HepG2 (cell line): ENCODE measurements around the gene CAPN14. TPM values are rescaled to one million over a fixed set of nuclear protein-coding genes. Genes with fewer than 3 reads are reported as not detected.

ENCODE experiments used
- ATAC-seq: fragments of 200-7000 bp; cut with Tn5 transposase; 3 replicates; pipeline ENCODE4 v1.9.1; 2020; ENCODE audit warnings: mild to moderate bottlenecking, moderate library complexity
- BruUV-seq: library from RNA; stranded (reverse); fragments of 400-500 nt; replicated peaks from 2 replicates; lab custom pipeline; 2021; lab: Mats Ljungman, UMichigan
- CTCF ChIA-PET: fragments of 300-600 bp; formaldehyde crosslinking; extraction: SDS; loops from one replicate; lab custom pipeline; 2021; ENCODE audit warnings: low total read pairs, inconsistent platforms, low intra/inter-chr PET ratio; lab: Yijun Ruan, JAX
- POLR2A ChIA-PET: fragments of 350-600 bp; sonication (Branson Sonifier 250); formaldehyde crosslinking; loops from one replicate; lab custom pipeline; 2020; ENCODE audit warnings: antibody characterized with exemption, inconsistent platforms; lab: Yijun Ruan, JAX
- DNase-seq: peaks from one replicate; pipeline ENCODE4 v3.0.0-alpha.2; 2015; ENCODE audit warnings: low spot score
- FAIRE-seq: peaks from 3 replicates; lab custom pipeline; 2011; peaks lifted over from hg19 to GRCh38; lab: Jason Lieb, UNC
- H2AFZ ChIP-seq: one replicate; pipeline ENCODE4 v1.6.1; 2011; ENCODE audit warnings: low read length, inconsistent platforms
- H3K27ac ChIP-seq: fragments of 300-600 bp; 3 replicates; pipeline ENCODE4 v1.8.0; 2011; ENCODE audit warnings: mixed run types, mild to moderate bottlenecking, mixed read lengths, low read length, inconsistent platforms; ENCODE audit not compliant: insufficient read depth; ENCODE audit errors: extremely low read length
- H3K27me3 ChIP-seq, 2 experiments: fragments of 200-600 bp in 1 of 2; 2 replicates in 1 of 2; 3 replicates in 1 of 2; pipeline versions ENCODE4 v1.6.0 to v1.8.0; 2011; ENCODE audit warnings: low read length in 2 of 2, mild to moderate bottlenecking in 2 of 2, moderate library complexity in 2 of 2, inconsistent platforms in 1 of 2; ENCODE audit not compliant: insufficient read depth in 2 of 2, control insufficient read depth in 1 of 2
- H3K36me3 ChIP-seq, 2 experiments: fragments of 200-600 bp in 1 of 2; replicated peaks in 1 of 2; 2 replicates in 1 of 2; 3 replicates in 1 of 2; pipeline versions ENCODE4 v1.5.1 to v1.8.0; 2011; ENCODE audit warnings: low read length in 2 of 2, inconsistent platforms in 1 of 2; ENCODE audit not compliant: insufficient read depth in 2 of 2, control insufficient read depth in 1 of 2
- H3K4me1 ChIP-seq: 2 replicates; pipeline ENCODE4 v1.5.1; 2012; ENCODE audit warnings: low read length, inconsistent platforms; ENCODE audit not compliant: insufficient read depth
- H3K4me2 ChIP-seq: 2 replicates; pipeline ENCODE4 v1.6.0; 2011; ENCODE audit warnings: low read depth, low read length, inconsistent platforms
- H3K4me3 ChIP-seq, 3 experiments: fragments of 200-600 bp in 1 of 3; sonication (generic), shearing (Covaris generic) in 1 of 3; replicated peaks in 1 of 3; 2 replicates each; pipeline ENCODE4 v1.5.1; 2011 to 2016; ENCODE audit warnings: low read length in 3 of 3, inconsistent platforms in 2 of 3, low read depth in 2 of 3, mild to moderate bottlenecking in 2 of 3, control low read depth in 1 of 3, mixed read lengths in 1 of 3; ENCODE audit not compliant: insufficient read depth in 1 of 3
- H3K79me2 ChIP-seq: one replicate; pipeline ENCODE4 v1.6.1; 2011; ENCODE audit warnings: low read length, inconsistent platforms; ENCODE audit not compliant: insufficient read depth
- H3K9ac ChIP-seq: 2 replicates; pipeline ENCODE4 v1.6.0; 2011; ENCODE audit warnings: mild to moderate bottlenecking, low read depth, low read length, inconsistent platforms; ENCODE audit not compliant: insufficient read depth
- H3K9me3 ChIP-seq: 2 replicates; pipeline ENCODE4 v1.5.1; 2012; ENCODE audit warnings: mild to moderate bottlenecking, low read length
- H4K20me1 ChIP-seq: 2 replicates; pipeline ENCODE4 v1.6.0; 2011; ENCODE audit warnings: inconsistent platforms, mild to moderate bottlenecking, low read length, moderate library complexity; ENCODE audit not compliant: insufficient read depth
- ARHGAP35 ChIP-seq: sonication (generic); formaldehyde crosslinking; IDR thresholded peaks from 2 replicates; pipeline ENCODE4 v1.9.0; 2022; ENCODE audit warnings: mild to moderate bottlenecking, inconsistent platforms, moderate library complexity, missing genetic modification reagents, borderline replicate concordance
- CBX1 ChIP-seq: IDR thresholded peaks from one replicate; pipeline ENCODE4 v1.6.1; 2016; ENCODE audit warnings: antibody characterized with exemption, low read depth
- CSRNP2 ChIP-seq: sonication (generic); formaldehyde crosslinking; conservative IDR thresholded peaks from 2 replicates; pipeline ENCODE4 v1.8.0; 2022; ENCODE audit warnings: low read depth, missing genetic modification reagents
- DMAP1 ChIP-seq: IDR thresholded peaks from 2 replicates; pipeline ENCODE4 v1.6.1; 2016
- DMTF1 ChIP-seq: sonication (generic); formaldehyde crosslinking; IDR thresholded peaks from 2 replicates; pipeline ENCODE4 v1.4.0; 2020; ENCODE audit warnings: mild to moderate bottlenecking, missing genetic modification reagents
- GRHL1 ChIP-seq: sonication (generic); formaldehyde crosslinking; conservative IDR thresholded peaks from 2 replicates; pipeline ENCODE4 v1.8.0; 2022; ENCODE audit warnings: missing genetic modification reagents
- HNF4G ChIP-seq, 2 experiments: sonication (generic) in 1 of 2; formaldehyde crosslinking in 1 of 2; IDR thresholded peaks; 2 replicates each; pipeline versions ENCODE4 v1.4.0 to v1.6.1; 2011 to 2020; ENCODE audit warnings: borderline replicate concordance in 2 of 2, low read depth in 2 of 2, mild to moderate bottlenecking in 2 of 2, low read length in 1 of 2, missing genetic modification reagents in 1 of 2, moderate library complexity in 1 of 2
- KMT2B ChIP-seq: IDR thresholded peaks from 2 replicates; pipeline ENCODE4 v1.6.1; 2016; ENCODE audit warnings: missing genetic modification reagents, missing compliant biosample characterization
- MAFK ChIP-seq, 2 experiments: IDR thresholded peaks in 1 of 2; conservative IDR thresholded peaks in 1 of 2; 2 replicates each; pipeline ENCODE4 v1.6.1; 2011; ENCODE audit warnings: improper control_type of control experiment in 2 of 2, low read length in 2 of 2
- POLR2G ChIP-seq: fragments of 200-400 bp; formaldehyde crosslinking; IDR thresholded peaks from 2 replicates; pipeline ENCODE4 v1.6.1; 2018; ENCODE audit warnings: mild to moderate bottlenecking, low read depth, low read length, moderate library complexity
- ZNF12 ChIP-seq: sonication (generic); formaldehyde crosslinking; IDR thresholded peaks from 2 replicates; pipeline ENCODE4 v1.5.0; 2020; ENCODE audit warnings: missing genetic modification reagents
- ZNF543 ChIP-seq: sonication (generic); formaldehyde crosslinking; IDR thresholded peaks from 2 replicates; pipeline ENCODE4 v1.4.0; 2020; ENCODE audit warnings: mild to moderate bottlenecking, missing genetic modification reagents
- ZNF639 ChIP-seq: conservative IDR thresholded peaks from 2 replicates; pipeline ENCODE4 v1.6.1; 2018; ENCODE audit warnings: missing genetic modification reagents
- ZNF709 ChIP-seq: sonication (generic); formaldehyde crosslinking; IDR thresholded peaks from 2 replicates; pipeline ENCODE4 v1.5.0; 2020; ENCODE audit warnings: mild to moderate bottlenecking, missing genetic modification reagents
- ZNF761 ChIP-seq: sonication (generic); formaldehyde crosslinking; conservative IDR thresholded peaks from 2 replicates; pipeline ENCODE4 v1.4.0; 2020; ENCODE audit warnings: mild to moderate bottlenecking, missing genetic modification reagents
- ZNF83 ChIP-seq: sonication (generic); formaldehyde crosslinking; IDR thresholded peaks from 2 replicates; pipeline ENCODE4 v1.4.0; 2020; ENCODE audit warnings: missing genetic modification reagents, mild to moderate bottlenecking, borderline replicate concordance
- WGBS: methylation state at CpG from one replicate; pipeline ENCODE4 v1.1.6; 2017; ENCODE audit warnings: low lambda C conversion rate; 5-methylcytosine and 5-hydroxymethylcytosine counted together
- in situ Hi-C: cut with HindIII; loops from 2 replicates; pipeline ENCODE4 v1.10.0; 2017; ENCODE audit warnings: low pct_unique_long_range_greater_than_20kb; ENCODE audit not compliant: extremely low pct_ligation_motif_present
- intact Hi-C: fragments of 100-400 bp; cut with micrococcal nuclease; formaldehyde crosslinking; loops from one replicate; pipeline ENCODE4 v1.10.0; 2022; ENCODE audit not compliant: unreplicated experiment
- polyA plus RNA-seq, 8 experiments: library from polyadenylated mRNA; depleted of rRNA in 3 of 8; stranded (reverse) in 7 of 8; unstranded in 1 of 8; fragments of >200 nt; fragmentation: Illumina TruSeq in 4 of 8; extraction: Trizol in 4 of 8; gene quantifications; 2 replicates each; pipeline versions ENCODE4 v1.2.1 to v1.2.3, GENCODE V29; 2011 to 2016; ENCODE audit warnings: low read depth in 4 of 8, missing spikeins in 1 of 8, mixed read lengths in 1 of 8; ENCODE audit not compliant: insufficient read depth in 1 of 8
- total RNA-seq, 5 experiments: library from RNA; depleted of rRNA; stranded (reverse); fragments of >200 nt; fragmentation: Illumina TruSeq; extraction: Trizol; gene quantifications; 2 replicates each; pipeline ENCODE4 v1.2.3, GENCODE V29; 2016; ENCODE audit warnings: low read depth in 1 of 5
- TF ChIP-seq, protein P1 (sequence below): IDR thresholded peaks from 2 replicates; pipeline ENCODE4 v1.6.1; 2016; ENCODE audit warnings: mild to moderate bottlenecking

Gene CAPN14
- total and polyA plus RNA-seq, 2 of the 13 experiments (the other 11 are each of a cell fraction or from before 2014, with no cell fraction given) = not detected

GRCh38 chr2:31176742-31177141, 40.6 kb downstream of the CAPN14 start:
- DNase-seq (no peak), ATAC-seq (no peak), FAIRE-seq (no peak)
- no peak overlapping the region for H3K9ac ChIP-seq
- ChIA-PET CTCF (no interaction called here), POLR2A (no interaction called here)
- H3K36me3 ChIP-seq = no peaks in the 10 kb centered on the region
- no peak overlapping the region for H2AFZ ChIP-seq
- TF ChIP-seq ZNF12 (CRISPR knock-in tag) (no peak), ZNF709 (no peak), GRHL1 (no peak), ARHGAP35 (no peak), CSRNP2 (CRISPR knock-in tag) (no peak), DMAP1 (CRISPR knock-in tag) (no peak), ZNF639 (CRISPR knock-in tag) (no peak), CBX1 (no peak), MAFK (conservative IDR thresholded peaks at IDR 0.05 in 1 of 2, IDR thresholded peaks at IDR 0.05 in 1 of 2; ENCODE audit: low read length in 2 of 2) (no peak), KMT2B (CRISPR knock-in tag) (no peak), ZNF83 (CRISPR knock-in tag) (no peak), HNF4G (IDR thresholded peaks at IDR 0.05; ENCODE audit: borderline replicate concordance, low read depth, low read length) (no peak), HNF4G (CRISPR knock-in tag; IDR thresholded peaks at IDR 0.05; ENCODE audit: borderline replicate concordance, low read depth) (no peak), ZNF761 (CRISPR knock-in tag) (no peak), POLR2G (no peak), DMTF1 (no peak), ZNF543 (CRISPR knock-in tag) (no peak)
- TF ChIP-seq, protein P1, sequence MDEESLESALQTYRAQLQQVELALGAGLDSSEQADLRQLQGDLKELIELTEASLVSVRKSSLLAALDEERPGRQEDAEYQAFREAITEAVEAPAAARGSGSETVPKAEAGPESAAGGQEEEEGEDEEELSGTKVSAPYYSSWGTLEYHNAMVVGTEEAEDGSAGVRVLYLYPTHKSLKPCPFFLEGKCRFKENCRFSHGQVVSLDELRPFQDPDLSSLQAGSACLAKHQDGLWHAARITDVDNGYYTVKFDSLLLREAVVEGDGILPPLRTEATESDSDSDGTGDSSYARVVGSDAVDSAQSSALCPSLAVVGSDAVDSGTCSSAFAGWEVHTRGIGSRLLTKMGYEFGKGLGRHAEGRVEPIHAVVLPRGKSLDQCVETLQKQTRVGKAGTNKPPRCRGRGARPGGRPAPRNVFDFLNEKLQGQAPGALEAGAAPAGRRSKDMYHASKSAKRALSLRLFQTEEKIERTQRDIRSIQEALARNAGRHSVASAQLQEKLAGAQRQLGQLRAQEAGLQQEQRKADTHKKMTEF (CRISPR knock-in tag) = no peak
- no peaks in the 10 kb centered on the region for H3K9me3 ChIP-seq
- no peaks in the 10 kb centered on the region; a peak in 1 of 5 replicates for H3K27me3 ChIP-seq
- H3K4me3 ChIP-seq = no peak overlapping the region
- intact Hi-C loops (no loop called here), in situ Hi-C loops (no loop called here)
- no peak overlapping the region for H3K4me2 ChIP-seq
- no peaks in the 10 kb centered on the region for H3K79me2 ChIP-seq
- BruUV-seq = no TSS peak
- H3K27ac ChIP-seq = no peak overlapping the region
- no peaks in the 10 kb centered on the region for H3K4me1 ChIP-seq
- no peaks in the 10 kb centered on the region for H4K20me1 ChIP-seq
- WGBS = 7% methylated on average over 10 of the region's 10 CpGs
